LNCAP (cell line): ENCODE measurements around the gene STRBP.
A peak's percentile ranks its signal among the peaks of the same experiment; 100 is the strongest.

Experiments
- CTCF ChIP-seq: fragments of 450-650 bp; IDR thresholded peaks from 2 replicates; pipeline ENCODE4 v1.5.1; 2017; ENCODE audit warnings: mild to moderate bottlenecking

The STRBP gene

GRCh38 chr9:123107639-123108285 is 160.6 kb downstream of the STRBP start:
- TF ChIP-seq CTCF, result no peak

GRCh38 chr9:123105490-123105889 is 162.9 kb downstream of the STRBP start:
- TF ChIP-seq CTCF, result no peak

GRCh38 chr9:123104807-123105206 is 163.6 kb downstream of the STRBP start:
- TF ChIP-seq CTCF, result no peak

DNA sequence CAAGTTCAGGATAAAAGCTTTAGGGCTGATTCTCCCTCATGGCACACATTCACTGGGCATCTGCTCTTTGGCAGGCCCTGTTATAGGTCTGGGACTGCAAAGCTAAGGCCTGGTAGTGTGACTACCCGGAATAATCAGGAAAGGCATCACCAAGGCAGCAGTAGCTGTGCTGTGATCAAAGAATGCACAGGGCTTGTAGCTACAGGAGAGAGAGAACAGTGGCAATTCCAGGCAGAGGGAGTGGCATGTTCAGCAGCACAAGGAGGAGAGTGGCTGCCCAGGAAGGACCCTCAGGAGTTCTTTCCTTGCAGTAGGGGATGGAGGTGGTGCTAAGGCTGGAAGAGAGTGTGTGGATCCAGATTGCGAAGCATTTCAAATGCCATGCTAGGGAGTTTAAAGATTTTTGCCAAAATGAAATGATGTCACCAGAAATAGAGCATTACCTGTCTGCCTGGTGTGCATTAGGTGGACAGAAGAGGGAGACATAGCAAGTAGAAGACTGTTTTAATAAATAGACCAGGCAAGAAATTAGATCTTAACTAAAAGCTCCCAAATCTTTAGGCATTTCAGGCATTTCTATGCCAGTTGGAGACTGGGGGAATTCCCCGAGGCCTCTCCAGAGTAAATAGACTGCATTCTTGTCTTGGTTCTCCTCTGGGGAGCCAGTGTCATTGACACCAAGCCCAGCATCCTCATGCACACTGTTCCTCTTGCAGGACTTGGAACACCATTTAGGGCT is 165.8 kb downstream of the STRBP start:
- peak; percentile 69 for TF ChIP-seq CTCF

DNA sequence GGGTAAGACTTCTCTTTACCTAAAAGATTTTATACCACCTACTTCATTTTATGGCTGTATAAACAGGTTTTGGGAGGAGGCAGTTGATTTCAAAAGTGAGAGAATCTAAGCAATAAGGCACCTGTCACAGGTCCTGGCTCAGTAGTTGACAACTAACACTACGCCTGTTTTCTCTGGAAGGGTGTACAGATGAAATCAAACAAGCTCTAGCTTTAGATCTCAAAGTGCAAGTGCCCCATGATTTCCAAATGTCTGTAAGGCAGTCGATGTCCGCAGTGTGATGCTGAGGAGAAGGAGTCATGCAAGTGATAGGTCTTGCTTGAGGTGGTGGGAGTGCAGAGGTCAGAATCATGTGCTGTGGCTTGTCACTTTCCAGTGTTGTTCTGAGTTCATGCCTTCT is 168.8 kb downstream of the STRBP start:
- TF ChIP-seq CTCF, result no peak

GRCh38 chr9:123099042-123099441 is 169.3 kb downstream of the STRBP start:
- no peak for TF ChIP-seq CTCF

GRCh38 chr9:123098096-123098459 is 170.3 kb downstream of the STRBP start:
- TF ChIP-seq CTCF, result no peak
